Neural cell (in vitro differentiated cells): ENCODE results near the gene TM9SF1. TPM values are rescaled to one million over a fixed set of nuclear protein-coding genes. Genes with fewer than 3 reads are reported as not detected.

Source experiments
- H2AFZ ChIP-seq: fragments of 200-600, 300-800 bp; sonication (generic), shearing (Covaris generic); 2 replicates; pipeline ENCODE4 v1.6.0; 2014; ENCODE audit warnings: low read depth, mild to moderate bottlenecking, antibody characterized with exemption, low read length, moderate library complexity
- H3F3A ChIP-seq: fragments of 200-600 bp; shearing (Covaris generic); 2 replicates; pipeline ENCODE4 v1.6.1; 2016; ENCODE audit warnings: mild to moderate bottlenecking, moderate library complexity, mixed read lengths, antibody characterized with exemption, low read length; ENCODE audit not compliant: insufficient read depth, poor library complexity, severe bottlenecking
- H3K27ac ChIP-seq: fragments of 200-600, 300-800 bp; sonication (generic), shearing (Covaris generic); 2 replicates; pipeline ENCODE4 v1.5.1; 2014; ENCODE audit warnings: mild to moderate bottlenecking, low read length, moderate library complexity
- H3K27me3 ChIP-seq: fragments of 300-800, 200-600 bp; sonication (generic), shearing (Covaris generic); 2 replicates; pipeline ENCODE4 v1.6.0; 2014; ENCODE audit warnings: mild to moderate bottlenecking, low read depth, low read length, moderate library complexity; ENCODE audit not compliant: insufficient read depth
- H3K36me3 ChIP-seq: fragments of 300-800, 200-600 bp; sonication (generic), shearing (Covaris generic); 2 replicates; pipeline ENCODE4 v1.5.1; 2014; ENCODE audit warnings: mild to moderate bottlenecking, antibody characterized with exemption, low read length, moderate library complexity; ENCODE audit not compliant: insufficient read depth
- H3K4me2 ChIP-seq: fragments of 300-800, 200-600 bp; sonication (generic), shearing (Covaris generic); 2 replicates; pipeline ENCODE4 v1.6.0; 2014; ENCODE audit warnings: mild to moderate bottlenecking, low read length
- H3K4me3 ChIP-seq: fragments of 300-800, 200-600 bp; sonication (generic), shearing (Covaris generic); 2 replicates; pipeline ENCODE4 v1.5.1; 2014; ENCODE audit warnings: mild to moderate bottlenecking, low read length, moderate library complexity
- H3K79me2 ChIP-seq: fragments of 200-600 bp; shearing (Covaris generic); replicated peaks from 2 replicates; pipeline ENCODE4 v1.6.0; 2014; ENCODE audit warnings: mild to moderate bottlenecking, low read length, moderate library complexity; ENCODE audit not compliant: insufficient read depth
- H3K9ac ChIP-seq: fragments of 300-800, 200-600 bp; sonication (generic), shearing (Covaris generic); 2 replicates; pipeline ENCODE4 v1.6.1; 2016; ENCODE audit warnings: mild to moderate bottlenecking, low read length, mixed read lengths
- H3K9me2 ChIP-seq: fragments of 200-600 bp; shearing (Covaris generic); 2 replicates; pipeline ENCODE4 v1.6.1; 2016; ENCODE audit warnings: mild to moderate bottlenecking, low read length, mixed read lengths; ENCODE audit not compliant: insufficient read depth
- H3K9me3 ChIP-seq: fragments of 200-600, 300-800 bp; sonication (generic), shearing (Covaris generic); 2 replicates; pipeline ENCODE4 v1.6.1; 2016; ENCODE audit warnings: mild to moderate bottlenecking, mixed run types, low read length, moderate library complexity, mixed read lengths
- H4K20me1 ChIP-seq: fragments of 200-600 bp; shearing (Covaris generic); 2 replicates; pipeline ENCODE4 v1.6.1; 2016; ENCODE audit warnings: mild to moderate bottlenecking, mixed run types; ENCODE audit not compliant: insufficient read depth
- CTCF ChIP-seq: fragments of 450-650 bp; IDR thresholded peaks from 2 replicates; pipeline ENCODE4 v1.5.1; 2014; ENCODE audit warnings: antibody characterized with exemption, mild to moderate bottlenecking, moderate library complexity; ENCODE audit not compliant: poor library complexity, severe bottlenecking
- EP300 ChIP-seq: fragments of 450-650 bp; conservative IDR thresholded peaks from 2 replicates; pipeline ENCODE4 v1.6.1; 2014; ENCODE audit warnings: antibody characterized with exemption, mild to moderate bottlenecking, moderate library complexity; ENCODE audit not compliant: poor library complexity, severe bottlenecking
- EZH2 ChIP-seq: fragments of 200-600, 300-800 bp; shearing (Covaris generic), sonication (generic); IDR thresholded peaks from 2 replicates; pipeline ENCODE4 v1.6.1; 2014; ENCODE audit warnings: antibody characterized with exemption, low read length, borderline replicate concordance, mild to moderate bottlenecking; ENCODE audit not compliant: insufficient read depth, poor library complexity, severe bottlenecking
- MXI1 ChIP-seq: fragments of 450-650 bp; conservative IDR thresholded peaks from 2 replicates; pipeline ENCODE4 v1.6.1; 2014; ENCODE audit warnings: antibody characterized with exemption, mild to moderate bottlenecking; ENCODE audit not compliant: poor library complexity, severe bottlenecking
- POLR2AphosphoS5 ChIP-seq: IDR thresholded peaks from 2 replicates; pipeline ENCODE4 v1.6.1; 2012
- RAD21 ChIP-seq: fragments of 450-650 bp; conservative IDR thresholded peaks from 2 replicates; pipeline ENCODE4 v1.6.1; 2014; ENCODE audit warnings: antibody characterized with exemption, mild to moderate bottlenecking, moderate library complexity
- SMC3 ChIP-seq: fragments of 450-650 bp; conservative IDR thresholded peaks from 2 replicates; pipeline ENCODE4 v1.6.1; 2014; ENCODE audit warnings: antibody characterized with exemption, mild to moderate bottlenecking, moderate library complexity; ENCODE audit not compliant: poor library complexity
- TAF1 ChIP-seq: IDR thresholded peaks from 2 replicates; pipeline ENCODE4 v1.6.1; 2012; ENCODE audit warnings: low read depth
- polyA plus RNA-seq: library from polyadenylated mRNA; depleted of rRNA; stranded (reverse); fragments of >200 nt; gene quantifications from 2 replicates; pipeline ENCODE4 v1.2.3, GENCODE V29; 2014
- TF ChIP-seq, protein P1 (sequence below): IDR thresholded peaks from 2 replicates; pipeline ENCODE4 v1.6.1; 2012; ENCODE audit warnings: borderline replicate concordance

TM9SF1 gene
- polyA plus RNA-seq, 1 donor from 2014 or later: 25.1 TPM

DNA sequence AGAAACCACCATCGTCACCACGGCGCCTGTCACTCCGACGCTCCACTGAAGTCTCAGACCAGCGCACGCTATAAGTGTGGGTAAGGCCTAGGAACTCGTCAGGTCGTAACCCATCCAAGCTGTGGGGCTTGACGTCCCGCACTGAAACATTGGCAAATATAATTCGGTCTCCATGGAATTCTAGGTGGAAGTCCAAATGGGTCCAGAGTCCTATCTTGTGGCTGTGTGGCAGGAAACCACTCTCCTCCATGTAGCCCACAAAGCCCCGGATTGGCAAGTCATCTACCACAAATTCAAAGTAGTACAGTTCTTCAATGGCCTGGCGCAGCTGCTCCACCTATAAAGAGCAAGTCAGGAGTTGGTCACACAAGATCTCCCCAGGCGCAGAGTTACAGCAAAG is 2.3 kb downstream of the TM9SF1 start:
- H3K4me2 ChIP-seq: no peak overlapping the region
- H3K9ac ChIP-seq: no peak overlapping the region
- peaks cover 3% of the 10 kb centered on the region for H4K20me1 ChIP-seq
- H3K27me3 ChIP-seq: no peaks in the 10 kb centered on the region
- H3K79me2 ChIP-seq: peaks cover 3% of the 10 kb centered on the region
- H3F3A ChIP-seq: no peaks in the 10 kb centered on the region
- no peak overlapping the region for H3K27ac ChIP-seq
- H3K36me3 ChIP-seq: no peaks in the 10 kb centered on the region
- no peak overlapping the region for H3K4me3 ChIP-seq
- no peak for TF ChIP-seq MXI1
- TF ChIP-seq SMC3: no peak
- TF ChIP-seq EZH2: no peak
- no peak for TF ChIP-seq EP300
- TF ChIP-seq CTCF: no peak
- no peak for TF ChIP-seq POLR2AphosphoS5
- no peak for TF ChIP-seq RAD21
- TF ChIP-seq, protein P1, sequence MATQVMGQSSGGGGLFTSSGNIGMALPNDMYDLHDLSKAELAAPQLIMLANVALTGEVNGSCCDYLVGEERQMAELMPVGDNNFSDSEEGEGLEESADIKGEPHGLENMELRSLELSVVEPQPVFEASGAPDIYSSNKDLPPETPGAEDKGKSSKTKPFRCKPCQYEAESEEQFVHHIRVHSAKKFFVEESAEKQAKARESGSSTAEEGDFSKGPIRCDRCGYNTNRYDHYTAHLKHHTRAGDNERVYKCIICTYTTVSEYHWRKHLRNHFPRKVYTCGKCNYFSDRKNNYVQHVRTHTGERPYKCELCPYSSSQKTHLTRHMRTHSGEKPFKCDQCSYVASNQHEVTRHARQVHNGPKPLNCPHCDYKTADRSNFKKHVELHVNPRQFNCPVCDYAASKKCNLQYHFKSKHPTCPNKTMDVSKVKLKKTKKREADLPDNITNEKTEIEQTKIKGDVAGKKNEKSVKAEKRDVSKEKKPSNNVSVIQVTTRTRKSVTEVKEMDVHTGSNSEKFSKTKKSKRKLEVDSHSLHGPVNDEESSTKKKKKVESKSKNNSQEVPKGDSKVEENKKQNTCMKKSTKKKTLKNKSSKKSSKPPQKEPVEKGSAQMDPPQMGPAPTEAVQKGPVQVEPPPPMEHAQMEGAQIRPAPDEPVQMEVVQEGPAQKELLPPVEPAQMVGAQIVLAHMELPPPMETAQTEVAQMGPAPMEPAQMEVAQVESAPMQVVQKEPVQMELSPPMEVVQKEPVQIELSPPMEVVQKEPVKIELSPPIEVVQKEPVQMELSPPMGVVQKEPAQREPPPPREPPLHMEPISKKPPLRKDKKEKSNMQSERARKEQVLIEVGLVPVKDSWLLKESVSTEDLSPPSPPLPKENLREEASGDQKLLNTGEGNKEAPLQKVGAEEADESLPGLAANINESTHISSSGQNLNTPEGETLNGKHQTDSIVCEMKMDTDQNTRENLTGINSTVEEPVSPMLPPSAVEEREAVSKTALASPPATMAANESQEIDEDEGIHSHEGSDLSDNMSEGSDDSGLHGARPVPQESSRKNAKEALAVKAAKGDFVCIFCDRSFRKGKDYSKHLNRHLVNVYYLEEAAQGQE: no peak
- no peak for TF ChIP-seq TAF1
- no peaks in the 10 kb centered on the region for H3K9me3 ChIP-seq
- H3K9me2 ChIP-seq: no peaks in the 10 kb centered on the region
- no peak overlapping the region for H2AFZ ChIP-seq

DNA sequence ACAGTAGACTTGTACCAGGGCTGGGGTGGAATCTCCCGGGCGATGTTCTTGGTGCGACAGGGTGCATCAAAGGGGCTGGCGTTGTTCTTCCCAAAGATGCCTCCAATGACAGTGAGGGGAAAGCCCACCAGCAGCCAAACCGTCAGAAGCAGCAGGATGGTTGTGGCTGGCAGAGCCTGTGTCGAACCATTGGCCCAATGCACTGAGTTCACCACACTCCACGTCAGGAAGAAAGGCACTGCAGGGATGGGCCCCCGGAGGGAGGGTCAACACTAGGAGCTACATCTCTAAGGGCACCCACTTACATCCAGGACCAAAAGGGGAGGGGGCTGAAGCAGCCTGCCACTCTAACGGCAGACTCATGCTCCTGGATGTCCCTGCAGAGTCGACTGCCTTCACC is 4.8 kb downstream of the TM9SF1 start:
- H3K9me3 ChIP-seq: no peaks in the 10 kb centered on the region
- no peak overlapping the region for H3K4me2 ChIP-seq
- H3F3A ChIP-seq: no peaks in the 10 kb centered on the region
- H4K20me1 ChIP-seq: peaks cover 4% of the 10 kb centered on the region
- peaks cover 3% of the 10 kb centered on the region for H3K79me2 ChIP-seq
- H3K27ac ChIP-seq: no peak overlapping the region
- H3K36me3 ChIP-seq: no peaks in the 10 kb centered on the region
- TF ChIP-seq MXI1: no peak
- TF ChIP-seq EZH2: no peak
- no peak for TF ChIP-seq SMC3
- TF ChIP-seq RAD21: no peak
- no peak for TF ChIP-seq CTCF
- no peak for TF ChIP-seq POLR2AphosphoS5
- TF ChIP-seq, protein P1: no peak
- no peak for TF ChIP-seq TAF1
- H2AFZ ChIP-seq: no peak overlapping the region
- no peak overlapping the region for H3K4me3 ChIP-seq
- no peak overlapping the region for H3K9ac ChIP-seq
- no peaks in the 10 kb centered on the region for H3K27me3 ChIP-seq
- no peaks in the 10 kb centered on the region for H3K9me2 ChIP-seq
